WI38 (cell line): ENCODE results near the gene CREB5.

Source experiments
- H3K4me3 ChIP-seq: 2 replicates; pipeline ENCODE4 v1.5.1; 2011; ENCODE audit warnings: low read depth, mild to moderate bottlenecking, control low read depth, low read length
- TF ChIP-seq, protein P1 (sequence below): IDR thresholded peaks from 2 replicates; pipeline ENCODE4 v1.5.1; 2012; ENCODE audit warnings: low read depth, mild to moderate bottlenecking, control low read depth, low read length

CREB5 gene

GRCh38 chr7:28845106-28845505, 432.8 kb downstream of the CREB5 start:
- H3K4me3 ChIP-seq = no peak overlapping the region
- TF ChIP-seq, protein P1, sequence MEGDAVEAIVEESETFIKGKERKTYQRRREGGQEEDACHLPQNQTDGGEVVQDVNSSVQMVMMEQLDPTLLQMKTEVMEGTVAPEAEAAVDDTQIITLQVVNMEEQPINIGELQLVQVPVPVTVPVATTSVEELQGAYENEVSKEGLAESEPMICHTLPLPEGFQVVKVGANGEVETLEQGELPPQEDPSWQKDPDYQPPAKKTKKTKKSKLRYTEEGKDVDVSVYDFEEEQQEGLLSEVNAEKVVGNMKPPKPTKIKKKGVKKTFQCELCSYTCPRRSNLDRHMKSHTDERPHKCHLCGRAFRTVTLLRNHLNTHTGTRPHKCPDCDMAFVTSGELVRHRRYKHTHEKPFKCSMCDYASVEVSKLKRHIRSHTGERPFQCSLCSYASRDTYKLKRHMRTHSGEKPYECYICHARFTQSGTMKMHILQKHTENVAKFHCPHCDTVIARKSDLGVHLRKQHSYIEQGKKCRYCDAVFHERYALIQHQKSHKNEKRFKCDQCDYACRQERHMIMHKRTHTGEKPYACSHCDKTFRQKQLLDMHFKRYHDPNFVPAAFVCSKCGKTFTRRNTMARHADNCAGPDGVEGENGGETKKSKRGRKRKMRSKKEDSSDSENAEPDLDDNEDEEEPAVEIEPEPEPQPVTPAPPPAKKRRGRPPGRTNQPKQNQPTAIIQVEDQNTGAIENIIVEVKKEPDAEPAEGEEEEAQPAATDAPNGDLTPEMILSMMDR = no peak

DNA sequence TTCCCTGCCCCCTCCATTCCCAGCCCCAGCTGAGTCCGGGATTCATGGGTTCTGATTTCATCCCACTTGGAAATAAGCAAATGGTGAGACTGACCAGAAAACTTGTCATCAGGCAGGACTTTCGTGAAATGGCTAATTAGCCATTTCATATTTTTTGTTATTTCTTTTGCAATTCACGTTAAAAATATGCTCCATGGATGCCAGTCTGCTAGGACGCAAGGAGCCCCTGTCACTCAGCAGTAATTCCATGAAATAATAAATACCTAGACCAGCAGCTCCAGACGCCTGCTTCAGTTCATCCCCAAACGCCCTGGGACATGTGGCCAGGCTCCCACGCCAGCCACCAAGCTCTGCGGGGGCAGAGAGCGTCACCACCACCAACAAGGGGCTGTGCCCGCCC, 434.9 kb downstream of the CREB5 start:
- H3K4me3 ChIP-seq = no peak overlapping the region
- TF ChIP-seq, protein P1 = no peak

GRCh38 chr7:28847681-28848080, 435.4 kb downstream of the CREB5 start:
- TF ChIP-seq, protein P1 = no peak

GRCh38 chr7:28848906-28849305, 436.6 kb downstream of the CREB5 start:
- no peak overlapping the region for H3K4me3 ChIP-seq
- TF ChIP-seq, protein P1 = no peak

More at GRCh38 chr7:28847681-28848080, 435.4 kb downstream of the CREB5 start:
- no peak overlapping the region for H3K4me3 ChIP-seq

GRCh38 chr7:28850699-28851098, 438.4 kb downstream of the CREB5 start:
- TF ChIP-seq, protein P1 = no peak
- H3K4me3 ChIP-seq = no peak overlapping the region

- no peak overlapping the region for H3K4me3 ChIP-seq
- TF ChIP-seq, protein P1 = no peak
Observed at GRCh38 chr7:28853150-28853549, 440.8 kb downstream of the CREB5 start.

DNA sequence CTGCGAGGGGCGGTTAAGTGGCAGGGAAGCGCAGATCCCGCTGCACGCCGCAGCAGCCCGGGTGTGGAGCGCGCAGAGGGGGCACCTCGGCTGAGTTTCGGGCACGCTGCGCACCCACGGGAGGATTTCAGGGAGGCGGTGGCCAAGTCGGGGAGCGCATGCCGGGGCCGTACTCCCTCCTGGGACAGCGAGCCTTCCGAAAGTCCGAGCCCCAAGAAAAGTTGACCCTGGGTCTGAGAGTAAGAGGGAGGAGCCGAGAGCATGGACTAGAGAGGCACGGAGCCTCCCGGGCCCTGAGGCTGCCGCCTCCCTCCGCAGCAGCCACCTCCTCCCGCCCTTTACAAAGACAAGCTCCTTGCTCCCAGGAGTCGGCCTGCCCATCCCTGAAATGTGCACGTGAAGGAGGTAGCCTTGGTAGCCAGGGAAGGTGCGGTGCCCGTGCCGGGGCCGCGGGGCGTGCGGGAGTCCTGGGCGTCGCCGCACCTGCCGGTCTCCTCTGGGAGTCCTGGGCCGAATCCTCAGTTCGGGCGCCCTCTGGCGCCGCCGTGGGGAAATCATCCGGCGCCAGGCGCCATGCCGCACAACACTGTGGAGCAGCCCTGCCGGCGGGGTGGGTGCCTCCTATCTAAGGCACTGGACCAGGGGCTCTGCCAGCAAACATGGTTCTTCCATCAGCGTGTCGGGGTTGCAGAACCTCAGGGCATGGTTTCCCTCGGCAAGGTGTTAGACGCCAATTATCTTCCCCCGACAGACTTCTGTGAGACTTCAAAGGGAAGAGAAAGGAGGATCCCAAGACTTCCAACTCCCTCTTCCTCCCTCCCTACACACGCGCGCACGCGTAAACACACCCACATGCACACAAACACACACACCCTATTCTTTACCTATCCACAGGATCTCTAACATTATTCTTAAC, 441.8 kb downstream of the CREB5 start:
- TF ChIP-seq, protein P1 = peak; percentile 49
- H3K4me3 ChIP-seq = no peak overlapping the region
